ENCODE measurements around the gene EGR1. TPM values are rescaled to one million over a fixed set of nuclear protein-coding genes. Genes with fewer than 3 reads are reported as not detected.
"Not testable (repeated sequence)": the region's sequence is repeated elsewhere in the genome, so short reads cannot be mapped to it uniquely, and the experiment has no call there.

The EGR1 gene
- total RNA-seq, 4 donors from 2014 or later: 130 to 445 (median 257) TPM

GRCh38 chr5:138468966-138469539, 3.8 kb downstream of the EGR1 start:
- peaks cover 15% of the 10 kb centered on the region for H3K36me3 ChIP-seq
- H3K27ac ChIP-seq: no peak overlapping the region
- H3K9me3 ChIP-seq: no peaks in the 10 kb centered on the region
- H3K4me1 ChIP-seq: peaks cover 58% of the 10 kb centered on the region
- no peak for DNase-seq (ENCODE audit: low spot score in 2 of 2)
- no peak overlapping the region for H3K4me3 ChIP-seq
- H3K27me3 ChIP-seq: no peaks in the 10 kb centered on the region
- TF ChIP-seq POLR2AphosphoS5 (IDR thresholded peaks at IDR 0.05) (no peak), CTCF (IDR thresholded peaks at IDR 0.05) (no peak), EP300 (IDR thresholded peaks at IDR 0.05) (no peak), POLR2A (IDR thresholded peaks at IDR 0.05) (no peak)
- 79% methylated on average over 8 of the region's 8 CpGs for WGBS

GRCh38 chr5:138469540-138470321, 4.5 kb downstream of the EGR1 start:
- Histone ChIP-seq H3K27me3 (no peaks in the 10 kb centered on the region), H3K27ac (peak overlapping the region; percentile 31), H3K4me3 (no peak overlapping the region), H3K9me3 (no peaks in the 10 kb centered on the region), H3K4me1 (peaks cover 58% of the 10 kb centered on the region), H3K36me3 (peaks cover 15% of the 10 kb centered on the region)
- 57% methylated on average over 8 of the region's 8 CpGs for WGBS
- no peak for TF ChIP-seq CTCF (IDR thresholded peaks at IDR 0.05)
- no peak for TF ChIP-seq EP300 (IDR thresholded peaks at IDR 0.05)
- no peak for DNase-seq (ENCODE audit: low spot score in 2 of 2)

- no peaks in the 10 kb centered on the region for H3K9me3 ChIP-seq
- no peak overlapping the region for H3K4me3 ChIP-seq
- peak overlapping the region; percentile 31 for H3K27ac ChIP-seq
- no peak for TF ChIP-seq EP300 (IDR thresholded peaks at IDR 0.05)
- TF ChIP-seq CTCF (IDR thresholded peaks at IDR 0.05): no peak
- no peak for TF ChIP-seq POLR2AphosphoS5 (IDR thresholded peaks at IDR 0.05)
- no peak for TF ChIP-seq POLR2A (IDR thresholded peaks at IDR 0.05)
- peaks cover 58% of the 10 kb centered on the region for H3K4me1 ChIP-seq
- WGBS: 47% methylated on average over 3 of the region's 3 CpGs
- H3K36me3 ChIP-seq: peaks cover 15% of the 10 kb centered on the region
- H3K27me3 ChIP-seq: no peaks in the 10 kb centered on the region
- no peak for DNase-seq (ENCODE audit: low spot score in 2 of 2)
Measured at GRCh38 chr5:138470322-138471051, 5.2 kb downstream of the EGR1 start.

- Histone ChIP-seq H3K27me3 (no peaks in the 10 kb centered on the region), H3K36me3 (peaks cover 15% of the 10 kb centered on the region), H3K4me3 (no peak overlapping the region), H3K27ac (no peak overlapping the region), H3K4me1 (peaks cover 57% of the 10 kb centered on the region), H3K9me3 (no peaks in the 10 kb centered on the region)
- WGBS: 73% methylated on average over 2 of the region's 2 CpGs
- TF ChIP-seq CTCF (IDR thresholded peaks at IDR 0.05) (no peak), EP300 (IDR thresholded peaks at IDR 0.05) (no peak), POLR2A (IDR thresholded peaks at IDR 0.05) (no peak), POLR2AphosphoS5 (IDR thresholded peaks at IDR 0.05) (no peak)
- no peak for DNase-seq (ENCODE audit: low spot score in 2 of 2)
Measured at GRCh38 chr5:138471052-138471361, 5.7 kb downstream of the EGR1 start.

GRCh38 chr5:138472353-138472752, 7.1 kb downstream of the EGR1 start:
- H3K4me3 ChIP-seq: no peak overlapping the region
- peak in 1 of 2 donors; percentile 62 for DNase-seq (ENCODE audit: low spot score in 2 of 2)
- peaks cover 8% of the 10 kb centered on the region for H3K36me3 ChIP-seq
- H3K27ac ChIP-seq: no peak overlapping the region
- no peak for TF ChIP-seq POLR2A (IDR thresholded peaks at IDR 0.05)
- no peak for TF ChIP-seq CTCF (IDR thresholded peaks at IDR 0.05)
- no peak for TF ChIP-seq POLR2AphosphoS5 (IDR thresholded peaks at IDR 0.05)
- TF ChIP-seq EP300 (IDR thresholded peaks at IDR 0.05): no peak
- H3K27me3 ChIP-seq: no peaks in the 10 kb centered on the region
- no peaks in the 10 kb centered on the region for H3K9me3 ChIP-seq
- H3K4me1 ChIP-seq: peaks cover 56% of the 10 kb centered on the region
- 26% methylated on average over 6 of the region's 6 CpGs for whole genome bisulfite sequencing

GRCh38 chr5:138473151-138473550, 7.9 kb downstream of the EGR1 start:
- DNase-seq (ENCODE audit: low spot score in 2 of 2); H3K4me3 ChIP-seq; H3K27me3 ChIP-seq; H3K27ac ChIP-seq; H3K36me3 ChIP-seq; H3K9me3 ChIP-seq: not testable (repeated sequence)
- peaks cover 51% of the 10 kb centered on the region for H3K4me1 ChIP-seq
- 94% methylated on average over 5 of the region's 5 CpGs for WGBS

Data from suprapubic skin (tissue), 4 donors.